ENCODE measurements around the gene NUSAP1.

DNA sequence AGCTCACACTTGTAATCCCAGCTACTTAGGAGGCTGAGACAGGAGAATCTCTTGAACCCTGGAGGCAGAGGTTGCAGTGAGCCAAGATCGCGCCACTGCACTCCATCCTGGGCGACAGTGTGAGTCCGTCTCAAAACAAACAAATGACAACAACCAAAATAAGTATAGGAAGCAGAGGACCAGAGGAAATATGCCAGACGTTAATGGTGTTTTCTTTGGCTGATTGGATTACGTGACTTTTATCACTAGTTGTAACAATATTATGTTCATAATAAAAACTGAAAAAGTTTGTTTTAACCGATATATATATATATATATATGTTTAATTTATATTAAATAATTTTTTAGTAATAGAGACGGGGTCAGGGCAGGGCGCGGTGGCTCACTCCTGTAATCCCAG is 21.7 kb downstream of the NUSAP1 start:
- no peak for TF ChIP-seq TCF4 (CRISPR knock-in tag; IDR thresholded peaks at IDR 0.05; ENCODE audit: borderline replicate concordance)
- no peak for TF ChIP-seq GLIS3 (CRISPR knock-in tag; IDR thresholded peaks at IDR 0.05)
- TF ChIP-seq RARB (CRISPR knock-in tag; IDR thresholded peaks at IDR 0.05), result no peak
- TF ChIP-seq ZFP30 (CRISPR knock-in tag; IDR thresholded peaks at IDR 0.05), result no peak
- TF ChIP-seq ESRRG (CRISPR knock-in tag; IDR thresholded peaks at IDR 0.05), result no peak
- TF ChIP-seq, protein P1, sequence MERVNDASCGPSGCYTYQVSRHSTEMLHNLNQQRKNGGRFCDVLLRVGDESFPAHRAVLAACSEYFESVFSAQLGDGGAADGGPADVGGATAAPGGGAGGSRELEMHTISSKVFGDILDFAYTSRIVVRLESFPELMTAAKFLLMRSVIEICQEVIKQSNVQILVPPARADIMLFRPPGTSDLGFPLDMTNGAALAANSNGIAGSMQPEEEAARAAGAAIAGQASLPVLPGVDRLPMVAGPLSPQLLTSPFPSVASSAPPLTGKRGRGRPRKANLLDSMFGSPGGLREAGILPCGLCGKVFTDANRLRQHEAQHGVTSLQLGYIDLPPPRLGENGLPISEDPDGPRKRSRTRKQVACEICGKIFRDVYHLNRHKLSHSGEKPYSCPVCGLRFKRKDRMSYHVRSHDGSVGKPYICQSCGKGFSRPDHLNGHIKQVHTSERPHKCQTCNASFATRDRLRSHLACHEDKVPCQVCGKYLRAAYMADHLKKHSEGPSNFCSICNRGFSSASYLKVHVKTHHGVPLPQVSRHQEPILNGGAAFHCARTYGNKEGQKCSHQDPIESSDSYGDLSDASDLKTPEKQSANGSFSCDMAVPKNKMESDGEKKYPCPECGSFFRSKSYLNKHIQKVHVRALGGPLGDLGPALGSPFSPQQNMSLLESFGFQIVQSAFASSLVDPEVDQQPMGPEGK (CRISPR knock-in tag; IDR thresholded peaks at IDR 0.05; ENCODE audit: borderline replicate concordance), result no peak
- TF ChIP-seq, protein P2, sequence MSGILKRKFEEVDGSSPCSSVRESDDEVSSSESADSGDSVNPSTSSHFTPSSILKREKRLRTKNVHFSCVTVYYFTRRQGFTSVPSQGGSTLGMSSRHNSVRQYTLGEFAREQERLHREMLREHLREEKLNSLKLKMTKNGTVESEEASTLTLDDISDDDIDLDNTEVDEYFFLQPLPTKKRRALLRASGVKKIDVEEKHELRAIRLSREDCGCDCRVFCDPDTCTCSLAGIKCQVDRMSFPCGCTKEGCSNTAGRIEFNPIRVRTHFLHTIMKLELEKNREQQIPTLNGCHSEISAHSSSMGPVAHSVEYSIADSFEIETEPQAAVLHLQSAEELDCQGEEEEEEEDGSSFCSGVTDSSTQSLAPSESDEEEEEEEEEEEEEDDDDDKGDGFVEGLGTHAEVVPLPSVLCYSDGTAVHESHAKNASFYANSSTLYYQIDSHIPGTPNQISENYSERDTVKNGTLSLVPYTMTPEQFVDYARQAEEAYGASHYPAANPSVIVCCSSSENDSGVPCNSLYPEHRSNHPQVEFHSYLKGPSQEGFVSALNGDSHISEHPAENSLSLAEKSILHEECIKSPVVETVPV (CRISPR knock-in tag; IDR thresholded peaks at IDR 0.05), result no peak
- TF ChIP-seq ZFP3 (CRISPR knock-in tag; IDR thresholded peaks at IDR 0.05), result no peak
- no peak for TF ChIP-seq OSR1 (CRISPR knock-in tag; IDR thresholded peaks at IDR 0.05)
- TF ChIP-seq ISL1 (CRISPR knock-in tag; IDR thresholded peaks at IDR 0.05), result no peak
- TF ChIP-seq, protein P3, sequence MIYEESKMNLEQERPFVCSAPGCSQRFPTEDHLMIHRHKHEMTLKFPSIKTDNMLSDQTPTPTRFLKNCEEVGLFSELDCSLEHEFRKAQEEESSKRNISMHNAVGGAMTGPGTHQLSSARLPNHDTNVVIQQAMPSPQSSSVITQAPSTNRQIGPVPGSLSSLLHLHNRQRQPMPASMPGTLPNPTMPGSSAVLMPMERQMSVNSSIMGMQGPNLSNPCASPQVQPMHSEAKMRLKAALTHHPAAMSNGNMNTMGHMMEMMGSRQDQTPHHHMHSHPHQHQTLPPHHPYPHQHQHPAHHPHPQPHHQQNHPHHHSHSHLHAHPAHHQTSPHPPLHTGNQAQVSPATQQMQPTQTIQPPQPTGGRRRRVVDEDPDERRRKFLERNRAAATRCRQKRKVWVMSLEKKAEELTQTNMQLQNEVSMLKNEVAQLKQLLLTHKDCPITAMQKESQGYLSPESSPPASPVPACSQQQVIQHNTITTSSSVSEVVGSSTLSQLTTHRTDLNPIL (CRISPR knock-in tag; IDR thresholded peaks at IDR 0.05; ENCODE audit: low read depth), result no peak
- no peak for TF ChIP-seq ARNTL (CRISPR knock-in tag; IDR thresholded peaks at IDR 0.05; ENCODE audit: borderline replicate concordance, low read depth)

All from SK-N-SH treated with all-trans-retinoic acid at 6 μM for 48 hours (cell line).